Hematopoietic multipotent progenitor cell treated with erythropoietin and hydrocortisone succinate and interleukin-3 and kit ligand, for 6 days (in vitro differentiated cells): Measurements from ENCODE around the gene ADSS2.
A peak's percentile ranks its signal among the peaks of the same experiment; 100 is the strongest.
"Not testable (repeated sequence)": the region's sequence is repeated elsewhere in the genome, so short reads cannot be mapped to it uniquely, and the experiment has no call there.

ENCODE experiments used
- DNase-seq: peaks from one replicate; pipeline ENCODE4 v3.0.0-alpha.2; 2015

ADSS2 gene

GRCh38 chr1:244394826-244395765 is 56.6 kb downstream of the ADSS2 start:
- DNase-seq: no peak

GRCh38 chr1:244394346-244394745 is 57.4 kb downstream of the ADSS2 start:
- DNase-seq: no peak

- DNase-seq: no peak
These were observed 58.0 kb downstream of the ADSS2 start for GRCh38 chr1:244393604-244394176.

- no peak for DNase-seq
These were observed 59.9 kb downstream of the ADSS2 start for GRCh38 chr1:244391761-244392160.

- DNase-seq: no peak
These were observed 62.7 kb downstream of the ADSS2 start for GRCh38 chr1:244388961-244389360.

GRCh38 chr1:244387415-244387814 is 64.3 kb downstream of the ADSS2 start:
- no peak for DNase-seq

GRCh38 chr1:244386595-244386994 is 65.1 kb downstream of the ADSS2 start:
- DNase-seq: no peak

- DNase-seq: no peak
These were observed 67.6 kb downstream of the ADSS2 start for GRCh38 chr1:244384066-244384465.

GRCh38 chr1:244383278-244383884 is 68.3 kb downstream of the ADSS2 start:
- no peak for DNase-seq

GRCh38 chr1:244381878-244382565 is 69.7 kb downstream of the ADSS2 start:
- no peak for DNase-seq

GRCh38 chr1:244376126-244376525 is 75.6 kb downstream of the ADSS2 start:
- DNase-seq: no peak

- DNase-seq: no peak
These were observed 76.7 kb downstream of the ADSS2 start for GRCh38 chr1:244375051-244375450.

- not testable (repeated sequence) for DNase-seq
These were observed 77.2 kb downstream of the ADSS2 start for GRCh38 chr1:244374484-244374883.

GRCh38 chr1:244371242-244372141 is 80.2 kb downstream of the ADSS2 start:
- no peak for DNase-seq

GRCh38 chr1:244370060-244370637 is 81.6 kb downstream of the ADSS2 start:
- DNase-seq: peak; percentile 45

- DNase-seq: no peak
These were observed 82.3 kb downstream of the ADSS2 start for GRCh38 chr1:244369256-244370057.

- peak; percentile 14 for DNase-seq
These were observed 83.4 kb downstream of the ADSS2 start for GRCh38 chr1:244368279-244368678.

- no peak for DNase-seq
These were observed 84.2 kb downstream of the ADSS2 start for GRCh38 chr1:244367399-244368114.

- no peak for DNase-seq
These were observed 85.9 kb downstream of the ADSS2 start for GRCh38 chr1:244365809-244366208.

GRCh38 chr1:244365262-244365661 is 86.4 kb downstream of the ADSS2 start:
- DNase-seq: not testable (repeated sequence)
